Liver (tissue), 9 donors: ENCODE results near the gene PCNX2. TPM values are rescaled to one million over a fixed set of nuclear protein-coding genes. Genes with fewer than 3 reads are reported as not detected.

ENCODE experiments used
- DNase-seq: peaks from one replicate; pipeline ENCODE4 v3.0.0-alpha.2; 2017; ENCODE audit warnings: low spot score
- H3K27ac ChIP-seq, 2 donors: one replicate each; pipeline ENCODE4 v1.7.0; 2013; ENCODE audit warnings: inconsistent platforms in 2 of 2, low read length in 2 of 2, control low read depth in 1 of 2, low read depth in 1 of 2, mild to moderate bottlenecking in 1 of 2
- H3K27me3 ChIP-seq, 4 donors: one replicate each; pipeline versions ENCODE4 v1.6.1 to v1.7.0; 2013; ENCODE audit warnings: low read length in 3 of 4, inconsistent platforms in 1 of 4, mild to moderate bottlenecking in 1 of 4, moderate library complexity in 1 of 4; ENCODE audit not compliant: control insufficient read depth in 4 of 4, insufficient read depth in 4 of 4
- H3K36me3 ChIP-seq, 4 donors: one replicate each; pipeline versions ENCODE4 v1.6.1 to v1.7.0; 2013; ENCODE audit warnings: low read length in 3 of 4, mild to moderate bottlenecking in 3 of 4, low read depth in 1 of 4, moderate library complexity in 1 of 4; ENCODE audit not compliant: control insufficient read depth in 4 of 4, insufficient read depth in 3 of 4
- H3K4me1 ChIP-seq, 4 donors: one replicate each; pipeline versions ENCODE4 v1.6.1 to v1.7.0; 2013; ENCODE audit warnings: low read length in 3 of 4, mild to moderate bottlenecking in 3 of 4, moderate library complexity in 1 of 4; ENCODE audit not compliant: control insufficient read depth in 4 of 4, insufficient read depth in 4 of 4
- H3K4me3 ChIP-seq, 3 donors: one replicate each; pipeline versions ENCODE4 v1.6.1 to v1.7.0; 2013; ENCODE audit warnings: low read length in 3 of 3, control low read depth in 1 of 3, low read depth in 1 of 3, mild to moderate bottlenecking in 1 of 3
- H3K9ac ChIP-seq, 2 donors: one replicate each; pipeline ENCODE4 v1.7.0; 2013; ENCODE audit warnings: low read length in 2 of 2, mild to moderate bottlenecking in 2 of 2, moderate library complexity in 2 of 2, control low read depth in 1 of 2, low read depth in 1 of 2
- H3K9me3 ChIP-seq, 4 donors: one replicate each; pipeline versions ENCODE4 v1.6.1 to v1.7.0; 2013; ENCODE audit warnings: low read length in 3 of 4; ENCODE audit not compliant: control insufficient read depth in 4 of 4
- CTCF ChIP-seq: fragments of 150-350 bp; IDR thresholded peaks from 2 replicates; pipeline ENCODE4 v1.5.1; 2017; ENCODE audit warnings: improper control_type of control experiment, low read depth, low read length; ENCODE audit not compliant: missing input control
- EGR1 ChIP-seq, 2 donors: IDR thresholded peaks; 2 replicates each; pipeline ENCODE4 v1.6.1; 2016 to 2018; ENCODE audit warnings: antibody characterized with exemption in 2 of 2, low read depth in 2 of 2
- FOXA2 ChIP-seq: IDR thresholded peaks from 2 replicates; pipeline ENCODE4 v1.6.1; 2016; ENCODE audit warnings: antibody characterized with exemption
- GABPA ChIP-seq, 2 donors: IDR thresholded peaks in 1 of 2; conservative IDR thresholded peaks in 1 of 2; 2 replicates each; pipeline ENCODE4 v1.6.1; 2016; ENCODE audit warnings: antibody characterized with exemption in 2 of 2, mild to moderate bottlenecking in 1 of 2, moderate library complexity in 1 of 2
- HNF4A ChIP-seq, 2 donors: conservative IDR thresholded peaks; 2 replicates each; pipeline ENCODE4 v1.6.1; 2016; ENCODE audit warnings: antibody characterized with exemption in 2 of 2, mild to moderate bottlenecking in 2 of 2
- HNF4G ChIP-seq: IDR thresholded peaks from 2 replicates; pipeline ENCODE4 v1.6.1; 2016; ENCODE audit warnings: antibody characterized with exemption
- NR2F2 ChIP-seq: IDR thresholded peaks from 2 replicates; pipeline ENCODE4 v1.6.1; 2016; ENCODE audit warnings: antibody characterized with exemption
- RAD21 ChIP-seq, 2 donors: IDR thresholded peaks; 2 replicates each; pipeline ENCODE4 v1.6.1; 2016; ENCODE audit warnings: antibody characterized with exemption in 2 of 2, mild to moderate bottlenecking in 2 of 2
- RXRA ChIP-seq, 2 donors: IDR thresholded peaks; 2 replicates each; pipeline ENCODE4 v1.6.1; 2017 to 2018; ENCODE audit warnings: antibody characterized with exemption in 2 of 2, mild to moderate bottlenecking in 1 of 2
- SP1 ChIP-seq: IDR thresholded peaks from 2 replicates; pipeline ENCODE4 v1.6.1; 2018; ENCODE audit warnings: antibody characterized with exemption, mild to moderate bottlenecking
- TAF1 ChIP-seq: conservative IDR thresholded peaks from 2 replicates; pipeline ENCODE4 v1.6.1; 2016; ENCODE audit warnings: antibody characterized with exemption, mild to moderate bottlenecking
- YY1 ChIP-seq: IDR thresholded peaks from 2 replicates; pipeline ENCODE4 v1.6.1; 2016; ENCODE audit warnings: antibody characterized with exemption, mild to moderate bottlenecking
- WGBS: extraction: QIAGEN DNeasy Blood & Tissue Kit; methylation state at CpG from one replicate; pipeline ENCODE4 v1.1.7; 2013; 5-methylcytosine and 5-hydroxymethylcytosine counted together
- polyA plus RNA-seq, 2 donors: library from polyadenylated mRNA; stranded (reverse) in 1 of 2; unstranded in 1 of 2; fragments of 200-250 nt in 1 of 2; fragments of >200 nt in 1 of 2; fragmentation: Nextera tagmentation in 1 of 2; extraction: Ambion mirVana in 1 of 2; gene quantifications; one replicate each; pipeline versions ENCODE4 v1.2.1 to v1.2.3, GENCODE V29; 2013 to 2015
- total RNA-seq, 2 donors: library from RNA; depleted of rRNA; stranded (reverse); fragments of >200 nt; gene quantifications; one replicate each; pipeline ENCODE4 v1.2.3, GENCODE V29; 2014
- TF ChIP-seq, protein P1 (sequence below): IDR thresholded peaks from 2 replicates; pipeline ENCODE4 v1.6.1; 2016; ENCODE audit warnings: antibody characterized with exemption, mild to moderate bottlenecking
- TF ChIP-seq, protein P2 (sequence below): IDR thresholded peaks from 2 replicates; pipeline ENCODE4 v1.6.1; 2016; ENCODE audit warnings: antibody characterized with exemption
- TF ChIP-seq, protein P3 (sequence below): IDR thresholded peaks from 2 replicates; pipeline ENCODE4 v1.6.1; 2016; ENCODE audit warnings: antibody characterized with exemption
- TF ChIP-seq, protein P4 (sequence below): IDR thresholded peaks from 2 replicates; pipeline ENCODE4 v1.6.1; 2016; ENCODE audit warnings: antibody characterized with exemption
- donor health status: healthy.
- donor health status: healthy.
- donor health status: healthy.
- donor health status: healthy.
- donor health status: healthy.

Gene PCNX2
- total and polyA plus RNA-seq, 4 donors, result 0.20 to 3.1 (median 0.92) TPM

DNA sequence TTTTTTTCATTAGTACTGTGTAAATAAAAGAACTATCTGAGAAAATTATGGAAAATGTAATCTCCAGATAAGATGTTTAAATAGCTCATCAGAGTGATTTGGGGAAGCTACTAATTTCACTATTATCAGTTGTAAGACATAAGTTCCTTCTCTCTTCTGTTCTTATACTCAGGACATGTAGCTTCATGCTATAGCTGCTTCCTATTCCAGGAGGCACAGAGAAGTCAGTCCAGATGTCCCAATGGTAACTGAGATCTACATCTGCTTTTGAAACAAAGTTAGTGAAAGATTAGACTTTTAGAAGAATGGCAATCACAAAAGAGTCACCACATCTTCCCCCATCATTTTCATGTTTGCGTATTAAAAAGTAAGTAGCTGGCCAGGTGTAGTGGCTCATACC, 37.6 kb upstream of the PCNX2 start:
- no peaks in the 10 kb centered on the region for H3K9me3 ChIP-seq
- H3K4me3 ChIP-seq, result no peak overlapping the region
- TF ChIP-seq, protein P1, sequence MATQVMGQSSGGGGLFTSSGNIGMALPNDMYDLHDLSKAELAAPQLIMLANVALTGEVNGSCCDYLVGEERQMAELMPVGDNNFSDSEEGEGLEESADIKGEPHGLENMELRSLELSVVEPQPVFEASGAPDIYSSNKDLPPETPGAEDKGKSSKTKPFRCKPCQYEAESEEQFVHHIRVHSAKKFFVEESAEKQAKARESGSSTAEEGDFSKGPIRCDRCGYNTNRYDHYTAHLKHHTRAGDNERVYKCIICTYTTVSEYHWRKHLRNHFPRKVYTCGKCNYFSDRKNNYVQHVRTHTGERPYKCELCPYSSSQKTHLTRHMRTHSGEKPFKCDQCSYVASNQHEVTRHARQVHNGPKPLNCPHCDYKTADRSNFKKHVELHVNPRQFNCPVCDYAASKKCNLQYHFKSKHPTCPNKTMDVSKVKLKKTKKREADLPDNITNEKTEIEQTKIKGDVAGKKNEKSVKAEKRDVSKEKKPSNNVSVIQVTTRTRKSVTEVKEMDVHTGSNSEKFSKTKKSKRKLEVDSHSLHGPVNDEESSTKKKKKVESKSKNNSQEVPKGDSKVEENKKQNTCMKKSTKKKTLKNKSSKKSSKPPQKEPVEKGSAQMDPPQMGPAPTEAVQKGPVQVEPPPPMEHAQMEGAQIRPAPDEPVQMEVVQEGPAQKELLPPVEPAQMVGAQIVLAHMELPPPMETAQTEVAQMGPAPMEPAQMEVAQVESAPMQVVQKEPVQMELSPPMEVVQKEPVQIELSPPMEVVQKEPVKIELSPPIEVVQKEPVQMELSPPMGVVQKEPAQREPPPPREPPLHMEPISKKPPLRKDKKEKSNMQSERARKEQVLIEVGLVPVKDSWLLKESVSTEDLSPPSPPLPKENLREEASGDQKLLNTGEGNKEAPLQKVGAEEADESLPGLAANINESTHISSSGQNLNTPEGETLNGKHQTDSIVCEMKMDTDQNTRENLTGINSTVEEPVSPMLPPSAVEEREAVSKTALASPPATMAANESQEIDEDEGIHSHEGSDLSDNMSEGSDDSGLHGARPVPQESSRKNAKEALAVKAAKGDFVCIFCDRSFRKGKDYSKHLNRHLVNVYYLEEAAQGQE, result no peak
- no peak for TF ChIP-seq GABPA (IDR thresholded peaks at IDR 0.05 in 1 of 2, conservative IDR thresholded peaks at IDR 0.05 in 1 of 2)
- no peak for TF ChIP-seq NR2F2
- no peak for TF ChIP-seq HNF4G
- no peak for TF ChIP-seq EGR1 (IDR thresholded peaks at IDR 0.05; ENCODE audit: low read depth in 2 of 2)
- TF ChIP-seq SP1, result no peak
- no peak for TF ChIP-seq RAD21 (IDR thresholded peaks at IDR 0.05)
- TF ChIP-seq, protein P2, sequence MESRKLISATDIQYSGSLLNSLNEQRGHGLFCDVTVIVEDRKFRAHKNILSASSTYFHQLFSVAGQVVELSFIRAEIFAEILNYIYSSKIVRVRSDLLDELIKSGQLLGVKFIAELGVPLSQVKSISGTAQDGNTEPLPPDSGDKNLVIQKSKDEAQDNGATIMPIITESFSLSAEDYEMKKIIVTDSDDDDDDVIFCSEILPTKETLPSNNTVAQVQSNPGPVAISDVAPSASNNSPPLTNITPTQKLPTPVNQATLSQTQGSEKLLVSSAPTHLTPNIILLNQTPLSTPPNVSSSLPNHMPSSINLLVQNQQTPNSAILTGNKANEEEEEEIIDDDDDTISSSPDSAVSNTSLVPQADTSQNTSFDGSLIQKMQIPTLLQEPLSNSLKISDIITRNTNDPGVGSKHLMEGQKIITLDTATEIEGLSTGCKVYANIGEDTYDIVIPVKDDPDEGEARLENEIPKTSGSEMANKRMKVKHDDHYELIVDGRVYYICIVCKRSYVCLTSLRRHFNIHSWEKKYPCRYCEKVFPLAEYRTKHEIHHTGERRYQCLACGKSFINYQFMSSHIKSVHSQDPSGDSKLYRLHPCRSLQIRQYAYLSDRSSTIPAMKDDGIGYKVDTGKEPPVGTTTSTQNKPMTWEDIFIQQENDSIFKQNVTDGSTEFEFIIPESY, result no peak
- no peak for TF ChIP-seq HNF4A (conservative IDR thresholded peaks at IDR 0.05)
- TF ChIP-seq, protein P3, sequence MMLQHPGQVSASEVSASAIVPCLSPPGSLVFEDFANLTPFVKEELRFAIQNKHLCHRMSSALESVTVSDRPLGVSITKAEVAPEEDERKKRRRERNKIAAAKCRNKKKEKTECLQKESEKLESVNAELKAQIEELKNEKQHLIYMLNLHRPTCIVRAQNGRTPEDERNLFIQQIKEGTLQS, result no peak
- no peak for TF ChIP-seq CTCF
- no peak for TF ChIP-seq RXRA (IDR thresholded peaks at IDR 0.05)
- no peak for TF ChIP-seq TAF1
- TF ChIP-seq FOXA2, result no peak
- TF ChIP-seq, protein P4, sequence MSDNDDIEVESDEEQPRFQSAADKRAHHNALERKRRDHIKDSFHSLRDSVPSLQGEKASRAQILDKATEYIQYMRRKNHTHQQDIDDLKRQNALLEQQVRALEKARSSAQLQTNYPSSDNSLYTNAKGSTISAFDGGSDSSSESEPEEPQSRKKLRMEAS, result no peak
- TF ChIP-seq YY1, result no peak
- H3K4me1 ChIP-seq, result peaks cover 5 to 41% (median 15%) of the 10 kb centered on the region in 4 donors
- H3K27ac ChIP-seq, result no peak overlapping the region
- no peaks in the 10 kb centered on the region for H3K27me3 ChIP-seq
- 95% methylated on average over 1 of the region's 1 CpG for WGBS
- H3K9ac ChIP-seq, result no peak overlapping the region
- no peaks in the 10 kb centered on the region for H3K36me3 ChIP-seq
- no peak for DNase-seq
